ENCODE data around the gene CUX1.

CUX1 gene

DNA sequence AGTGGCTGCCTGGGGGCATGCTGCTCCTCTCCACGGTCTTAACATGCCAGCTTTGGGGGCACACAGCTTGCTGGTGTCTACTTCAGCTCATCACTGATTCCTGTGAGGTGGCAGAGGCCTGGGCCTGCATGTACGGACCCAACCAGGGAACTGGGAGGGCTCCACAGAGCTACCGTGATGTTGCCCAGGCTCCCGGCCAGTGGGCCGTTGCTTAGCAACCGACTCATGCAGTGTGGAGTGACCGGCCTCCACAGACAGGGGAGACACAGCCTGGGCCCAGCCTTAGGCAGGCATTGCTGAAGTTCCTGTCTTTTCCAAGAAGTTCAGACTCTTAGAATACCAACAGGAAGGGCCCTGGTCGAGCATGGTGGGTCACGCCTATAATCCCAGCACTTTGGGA lies 443.4 kb downstream of the CUX1 start:
- DNase-seq = no peak

DNA sequence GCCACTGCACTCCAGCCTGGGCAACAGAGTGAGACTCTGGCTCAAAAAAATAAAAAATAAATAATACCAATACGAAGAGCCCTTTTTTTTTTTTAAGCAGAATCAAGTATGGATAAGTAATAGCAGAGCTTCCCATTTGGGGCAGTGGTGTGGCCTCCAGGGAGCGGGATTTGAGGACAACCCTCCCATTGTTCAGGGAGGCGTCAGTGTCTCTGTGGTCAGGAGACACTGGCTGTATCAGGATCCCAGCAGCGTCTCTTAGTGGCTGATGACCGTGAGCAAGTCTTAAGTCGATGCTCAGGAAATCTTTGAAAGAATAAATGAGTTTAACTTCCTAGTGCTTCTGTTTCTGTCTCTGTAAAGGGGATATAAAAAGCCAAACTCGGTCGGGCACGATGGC lies 444.0 kb downstream of the CUX1 start:
- no peak for DNase-seq

GRCh38 chr7:102262546-102262945 lies 445.1 kb downstream of the CUX1 start:
- no peak for DNase-seq

- DNase-seq = no peak
Measured at GRCh38 chr7:102264367-102264891, 447.0 kb downstream of the CUX1 start.

- DNase-seq = no peak
Measured at GRCh38 chr7:102266541-102266940, 449.1 kb downstream of the CUX1 start.

- DNase-seq = no peak
Measured at GRCh38 chr7:102268635-102269034, 451.2 kb downstream of the CUX1 start.

- no peak for DNase-seq
Measured at GRCh38 chr7:102270178-102270887, 452.9 kb downstream of the CUX1 start.

DNA sequence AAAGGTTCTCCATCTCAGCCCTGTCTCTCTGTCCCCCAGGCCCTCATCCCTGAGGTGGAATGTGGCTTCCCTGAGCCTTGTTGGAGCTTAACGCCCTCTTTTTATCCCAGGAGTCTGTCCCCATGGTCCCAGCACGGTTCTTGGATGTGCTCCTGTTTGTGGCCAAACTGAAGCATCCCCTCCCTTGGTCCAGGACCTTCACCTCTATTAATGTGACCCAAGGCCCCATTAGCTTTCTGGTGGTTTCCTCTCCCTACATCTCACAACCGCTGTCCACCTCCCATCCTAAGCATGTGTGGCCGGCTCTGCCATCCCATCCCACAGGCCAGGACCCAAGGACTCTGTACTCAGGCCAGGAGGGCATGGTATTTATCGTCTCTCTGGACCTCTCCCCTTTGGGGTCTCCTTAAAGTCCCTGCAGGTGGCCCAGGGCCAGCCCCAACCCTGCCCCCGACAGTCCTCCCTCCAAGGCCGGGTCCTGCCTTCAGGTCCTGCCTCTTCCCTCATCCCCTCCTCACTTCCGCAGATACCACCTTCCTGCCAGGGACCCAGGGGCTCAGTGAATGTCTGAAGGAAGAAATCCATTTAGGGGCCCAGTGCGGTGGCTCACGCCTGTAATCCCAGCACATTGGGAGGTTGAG lies 453.9 kb downstream of the CUX1 start:
- no peak for DNase-seq

DNA sequence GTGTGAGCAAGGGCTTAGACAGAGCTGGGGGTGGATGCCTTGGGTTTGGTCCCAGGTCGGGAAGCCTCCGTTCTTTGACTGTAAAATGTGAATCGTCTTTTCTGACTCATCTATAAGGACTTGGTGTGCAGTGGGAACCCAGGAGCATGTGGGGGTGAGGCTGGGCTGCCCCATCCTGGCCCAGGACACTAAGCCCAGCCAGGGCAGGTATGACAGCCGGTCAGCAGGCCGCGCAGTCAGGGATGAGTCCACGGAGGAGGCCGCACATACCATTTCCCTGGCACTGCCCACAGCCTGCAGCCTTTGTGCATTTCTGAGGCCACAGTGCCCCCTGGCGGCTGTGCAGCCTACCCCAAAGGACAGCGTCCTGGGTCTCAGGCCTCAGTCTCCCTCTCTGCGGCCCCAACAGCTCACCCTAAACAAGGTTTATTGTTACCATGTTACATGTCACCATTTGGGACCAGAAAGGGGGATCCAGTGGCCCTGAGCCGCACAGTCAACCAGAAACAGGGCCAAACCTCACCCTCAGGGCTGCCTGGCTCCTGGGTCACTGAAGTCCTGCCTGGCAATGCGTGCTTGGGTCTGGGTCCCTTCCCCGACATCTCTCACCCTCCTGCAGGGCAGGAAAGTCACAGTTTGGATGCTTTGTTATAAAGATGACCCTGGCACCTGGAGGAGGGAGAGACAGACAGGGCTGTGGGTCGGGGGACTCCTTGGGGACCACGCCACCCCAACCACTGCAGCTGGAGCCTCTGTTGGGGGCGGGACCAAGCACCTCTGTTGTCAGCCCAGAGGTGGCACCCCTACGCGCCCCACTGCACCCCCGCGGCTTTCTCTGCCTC lies 454.9 kb downstream of the CUX1 start:
- peak; percentile 78 for DNase-seq

GRCh38 chr7:102272917-102273748 lies 455.7 kb downstream of the CUX1 start:
- no peak for DNase-seq

GRCh38 chr7:102273749-102274712 lies 456.6 kb downstream of the CUX1 start:
- no peak for DNase-seq

GRCh38 chr7:102275123-102275703 lies 457.8 kb downstream of the CUX1 start:
- no peak for DNase-seq

DNA sequence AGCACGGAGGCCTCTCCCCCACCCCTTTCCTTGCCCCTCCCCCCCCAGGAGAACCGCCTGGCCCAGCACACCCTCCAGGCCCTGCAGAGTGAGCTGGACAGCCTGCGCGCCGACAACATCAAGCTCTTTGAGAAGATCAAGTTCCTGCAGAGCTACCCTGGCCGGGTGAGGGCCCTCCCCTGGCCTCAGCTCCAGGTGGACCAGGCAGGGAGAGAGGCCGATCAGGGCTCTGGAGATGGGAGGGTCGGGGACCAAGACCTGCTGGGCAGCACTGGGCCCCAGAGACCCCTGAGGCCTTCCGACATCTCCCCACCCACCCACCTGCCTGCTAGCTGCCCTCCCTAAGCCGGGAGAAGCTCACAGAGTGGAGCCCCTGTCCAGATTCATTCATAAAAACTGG lies 460.5 kb downstream of the CUX1 start:
- DNase-seq = no peak

DNA sequence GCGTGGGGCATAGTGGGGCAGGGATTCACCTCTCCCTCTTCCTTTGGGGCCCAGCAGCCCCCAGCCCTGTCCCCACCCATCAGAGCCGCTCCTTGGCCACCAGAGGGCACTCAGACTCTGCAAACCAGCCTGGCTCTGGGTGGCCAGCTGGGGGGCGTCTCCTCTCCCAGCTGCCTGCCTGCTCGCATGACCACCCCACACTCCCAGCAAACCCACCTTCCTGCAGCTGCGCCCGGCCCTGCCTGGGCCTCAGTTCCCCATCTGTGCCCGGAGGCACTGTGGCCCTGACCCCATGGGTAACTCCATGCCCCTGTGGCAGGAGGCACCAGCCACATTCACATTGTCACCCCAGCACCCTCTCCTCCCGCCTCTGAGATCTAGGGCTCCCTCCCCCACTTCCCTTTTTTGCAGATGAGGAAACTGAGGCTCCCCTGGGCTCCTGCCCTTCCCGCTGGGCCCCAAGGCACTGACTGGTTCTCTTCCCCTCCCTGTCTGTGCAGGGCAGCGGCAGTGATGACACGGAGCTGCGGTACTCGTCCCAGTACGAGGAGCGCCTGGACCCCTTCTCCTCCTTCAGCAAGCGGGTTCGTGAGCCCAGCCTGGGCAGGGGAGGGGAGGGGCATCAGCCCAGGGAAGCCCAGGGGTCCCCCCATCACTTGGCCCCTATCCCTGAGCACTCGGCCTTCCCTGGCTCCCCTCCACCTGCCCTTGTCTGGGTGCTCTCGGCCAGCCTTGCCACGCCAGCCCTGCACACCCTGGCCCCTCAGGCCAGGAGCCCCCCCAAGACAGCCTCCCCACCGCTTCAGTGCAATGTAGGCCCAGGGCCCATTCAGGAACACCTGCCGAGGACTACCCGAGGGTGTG lies 462.3 kb downstream of the CUX1 start:
- peak; percentile 64 for DNase-seq

DNA sequence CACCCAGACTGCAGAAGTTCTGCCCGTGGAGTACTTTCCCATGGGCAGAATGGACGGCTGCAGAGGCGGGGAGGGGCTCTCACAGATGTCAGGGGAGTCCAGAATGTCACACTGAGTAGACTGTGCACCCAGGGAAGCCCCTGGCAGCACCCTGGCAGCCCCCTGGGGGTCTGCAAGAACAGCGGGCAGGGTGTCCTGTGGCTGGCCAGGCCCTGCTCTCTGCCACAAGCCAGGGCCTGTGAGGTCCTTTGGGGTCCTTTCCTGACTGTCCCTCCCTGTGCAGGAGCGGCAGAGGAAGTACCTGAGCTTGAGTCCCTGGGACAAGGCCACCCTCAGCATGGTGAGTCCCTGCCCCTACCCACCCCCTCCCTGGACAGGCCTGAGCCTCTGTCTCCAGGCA lies 463.1 kb downstream of the CUX1 start:
- DNase-seq = no peak

- no peak for DNase-seq
Measured at GRCh38 chr7:102281785-102282184, 464.4 kb downstream of the CUX1 start.

GRCh38 chr7:102282465-102283362 lies 465.3 kb downstream of the CUX1 start:
- DNase-seq = no peak

GRCh38 chr7:102283477-102284189 lies 466.2 kb downstream of the CUX1 start:
- no peak for DNase-seq

Data from activated naive CD4-positive, alpha-beta T cell treated with anti-CD3 and anti-CD28 coated beads, Interleukin-2, amount 50 U/mL, for 16 hours (primary cell).